SK-N-SH (cell line): Measurements from ENCODE around the gene KLHL26. TPM values are rescaled to one million over a fixed set of nuclear protein-coding genes. Genes with fewer than 3 reads are reported as not detected.

Experiments
- CTCF ChIA-PET: fragments of 300-600, 350-600 bp; formaldehyde crosslinking; extraction: SDS; loops from one replicate; lab custom pipeline; 2021; lab: Yijun Ruan, JAX
- POLR2A ChIA-PET: fragments of 350-600 bp; sonication (Branson Sonifier 250); formaldehyde crosslinking; extraction: SDS; loops from one replicate; lab custom pipeline; 2020; ENCODE audit warnings: antibody characterized with exemption, inconsistent platforms; lab: Yijun Ruan, JAX
- DNase-seq: peaks from one replicate; pipeline ENCODE4 v3.0.0; 2012
- H2AFZ ChIP-seq: fragments of 200-600 bp; sonication (generic); 2 replicates; pipeline ENCODE4 v1.8.1; 2016; ENCODE audit warnings: antibody characterized with exemption, mild to moderate bottlenecking, low read depth
- H3F3A ChIP-seq: fragments of 200-600 bp; sonication (generic); replicated peaks from 2 replicates; pipeline ENCODE3; 2016; ENCODE audit warnings: antibody characterized with exemption, mild to moderate bottlenecking; ENCODE audit not compliant: insufficient read depth
- H3K27ac ChIP-seq, 2 experiments: fragments of 200-500 bp in 1 of 2; fragments of 200-600 bp in 1 of 2; sonication (Bioruptor generic) in 1 of 2; sonication (generic), shearing (Covaris generic) in 1 of 2; 2 replicates each; pipeline versions ENCODE4 v1.5.1 to v1.6.1; 2014 to 2016; ENCODE audit warnings: low read depth in 2 of 2, inconsistent platforms in 1 of 2, low read length in 1 of 2, mild to moderate bottlenecking in 1 of 2, mixed read lengths in 1 of 2
- H3K27me3 ChIP-seq: fragments of 200-600 bp; sonication (generic), shearing (Covaris generic); 2 replicates; pipeline ENCODE4 v1.6.1; 2016; ENCODE audit warnings: mixed run types; ENCODE audit not compliant: insufficient read depth
- H3K36me3 ChIP-seq, 2 experiments: fragments of 200-500 bp in 1 of 2; fragments of 200-600 bp in 1 of 2; sonication (Bioruptor generic) in 1 of 2; sonication (generic) in 1 of 2; replicated peaks in 1 of 2; 2 replicates each; pipeline versions ENCODE3 to v1.5.1; 2014 to 2016; ENCODE audit warnings: low read length in 1 of 2, mild to moderate bottlenecking in 1 of 2; ENCODE audit not compliant: insufficient read depth in 2 of 2, control insufficient read depth in 1 of 2
- H3K4me1 ChIP-seq, 2 experiments: fragments of 200-500 bp in 1 of 2; fragments of 200-600 bp in 1 of 2; sonication (Bioruptor generic) in 1 of 2; sonication (generic), shearing (Covaris generic) in 1 of 2; 2 replicates each; pipeline versions ENCODE4 v1.5.1 to v1.6.1; 2014 to 2016; ENCODE audit warnings: low read depth in 1 of 2, low read length in 1 of 2, mixed run types in 1 of 2; ENCODE audit not compliant: insufficient read depth in 2 of 2, control insufficient read depth in 1 of 2
- H3K4me2 ChIP-seq: fragments of 200-600 bp; sonication (generic), shearing (Covaris generic); 2 replicates; pipeline ENCODE4 v1.6.1; 2017; ENCODE audit warnings: mixed run types
- H3K4me3 ChIP-seq, 2 experiments: fragments of 200-500 bp in 1 of 2; fragments of 200-600 bp in 1 of 2; sonication (Bioruptor generic) in 1 of 2; sonication (generic), shearing (Covaris generic) in 1 of 2; 2 replicates each; pipeline versions ENCODE4 v1.5.1 to v1.8.1; 2014 to 2016; ENCODE audit warnings: low read depth in 2 of 2, inconsistent platforms in 1 of 2, low read length in 1 of 2, mild to moderate bottlenecking in 1 of 2, mixed read lengths in 1 of 2, moderate library complexity in 1 of 2
- H3K79me2 ChIP-seq: fragments of 200-600 bp; sonication (generic); 2 replicates; pipeline ENCODE4 v1.8.1; 2017; ENCODE audit warnings: mild to moderate bottlenecking; ENCODE audit not compliant: insufficient read depth
- H3K9ac ChIP-seq: fragments of 200-600 bp; sonication (generic); 2 replicates; pipeline ENCODE4 v1.6.1; 2017; ENCODE audit warnings: mixed run types
- H3K9me2 ChIP-seq: fragments of 200-600 bp; sonication (generic); 2 replicates; pipeline ENCODE4 v1.6.1; 2017; ENCODE audit warnings: mixed run types
- H3K9me3 ChIP-seq: fragments of 200-600 bp; sonication (generic); 2 replicates; pipeline ENCODE4 v1.6.1; 2017; ENCODE audit warnings: mixed run types, mild to moderate bottlenecking, moderate library complexity
- H4K20me1 ChIP-seq: fragments of 200-600 bp; sonication (generic); 2 replicates; pipeline ENCODE4 v1.6.1; 2017; ENCODE audit warnings: mild to moderate bottlenecking, mixed run types; ENCODE audit not compliant: insufficient read depth
- CHD2 ChIP-seq: fragments of 150-350 bp; IDR thresholded peaks from 2 replicates; pipeline ENCODE4 v1.6.1; 2018; ENCODE audit warnings: low read length; ENCODE audit not compliant: partially characterized antibody
- CTCF ChIP-seq: fragments of 200-600 bp; sonication (generic); IDR thresholded peaks from 2 replicates; pipeline ENCODE4 v1.6.1; 2017; ENCODE audit warnings: antibody characterized with exemption, mild to moderate bottlenecking, moderate library complexity
- FOSL2 ChIP-seq: IDR thresholded peaks from 2 replicates; pipeline ENCODE4 v1.4.0; 2012; ENCODE audit warnings: low read depth, mild to moderate bottlenecking, moderate library complexity, borderline replicate concordance
- GABPA ChIP-seq: IDR thresholded peaks from 2 replicates; pipeline ENCODE4 v1.4.0; 2012; ENCODE audit warnings: low read depth, mild to moderate bottlenecking
- JUND ChIP-seq: IDR thresholded peaks from 2 replicates; pipeline ENCODE4 v1.4.0; 2012
- MAX ChIP-seq: IDR thresholded peaks from 2 replicates; pipeline ENCODE4 v1.4.0; 2012; ENCODE audit warnings: low read depth
- MXI1 ChIP-seq: IDR thresholded peaks from 2 replicates; pipeline ENCODE4 v1.6.1; 2012; ENCODE audit warnings: mild to moderate bottlenecking, low read depth, low read length, improper control_type of control experiment
- NRF1 ChIP-seq: IDR thresholded peaks from 2 replicates; pipeline ENCODE4 v1.6.1; 2012; ENCODE audit warnings: low read depth, mild to moderate bottlenecking, low read length
- PBX3 ChIP-seq: IDR thresholded peaks from 2 replicates; pipeline ENCODE4; 2012
- POLR2AphosphoS5 ChIP-seq: IDR thresholded peaks from 2 replicates; pipeline ENCODE4 v1.6.1; 2012; ENCODE audit warnings: low read depth, low read length
- RAD21 ChIP-seq: IDR thresholded peaks from 2 replicates; pipeline ENCODE4 v1.6.1; 2012; ENCODE audit warnings: mild to moderate bottlenecking, low read length
- RCOR1 ChIP-seq: fragments of 150-350 bp; IDR thresholded peaks from 2 replicates; pipeline ENCODE4 v1.6.1; 2017; ENCODE audit warnings: antibody characterized with exemption, low read length
- RXRA ChIP-seq: IDR thresholded peaks from 2 replicates; pipeline ENCODE4 v1.4.0; 2012; ENCODE audit warnings: low read depth, mild to moderate bottlenecking, borderline replicate concordance
- SIN3A ChIP-seq: IDR thresholded peaks from 2 replicates; pipeline ENCODE4 v1.6.1; 2012; ENCODE audit warnings: low read depth, mild to moderate bottlenecking, low read length, moderate library complexity, borderline replicate concordance
- SMC3 ChIP-seq: IDR thresholded peaks from 2 replicates; pipeline ENCODE4 v1.6.1; 2012; ENCODE audit warnings: low read depth, low read length, improper control_type of control experiment
- TEAD4 ChIP-seq: IDR thresholded peaks from 2 replicates; pipeline ENCODE4 v1.4.0; 2012; ENCODE audit warnings: mild to moderate bottlenecking, borderline replicate concordance; ENCODE audit not compliant: insufficient read depth
- USF1 ChIP-seq: IDR thresholded peaks from 2 replicates; pipeline ENCODE4 v1.4.0; 2012; ENCODE audit warnings: low read depth, borderline replicate concordance
- USF2 ChIP-seq: fragments of 150-350 bp; IDR thresholded peaks from 2 replicates; pipeline ENCODE4 v1.6.1; 2017; ENCODE audit warnings: antibody characterized with exemption, low read length, low read depth, borderline replicate concordance
- YY1 ChIP-seq: IDR thresholded peaks from 2 replicates; pipeline ENCODE4 v1.4.0; 2012; ENCODE audit warnings: low read depth, mild to moderate bottlenecking
- ZBTB33 ChIP-seq: IDR thresholded peaks from 2 replicates; pipeline ENCODE4 v1.4.0; 2012; ENCODE audit warnings: low read depth, borderline replicate concordance
- WGBS: methylation state at CpG from one replicate; pipeline ENCODE4 v1.1.6; 2017; ENCODE audit warnings: low lambda C conversion rate; 5-methylcytosine and 5-hydroxymethylcytosine counted together
- polyA plus RNA-seq, 3 experiments: library from polyadenylated mRNA; depleted of rRNA; stranded (reverse); fragments of >200 nt; gene quantifications; 2 replicates each; pipeline ENCODE4 v1.2.3, GENCODE V29; 2012

Gene KLHL26
- polyA plus RNA-seq, 1 of the 3 experiments (the other 2 are of a cell fraction), result 4.6 TPM

- TF ChIP-seq MXI1 (no peak), POLR2AphosphoS5 (no peak), MAX (no peak), CHD2 (no peak), ZBTB33 (no peak), CTCF (no peak), RCOR1 (no peak)
- H4K20me1 ChIP-seq, result no peaks in the 10 kb centered on the region
- 76% methylated on average over 18 of the region's 20 CpGs for WGBS
- no peak overlapping the region for H3K9ac ChIP-seq
- H3K79me2 ChIP-seq, result 0 out of 2 replicates have a peak, but pooled peaks cover 3% of the 10 kb centered on the region
- ChIA-PET POLR2A (no interaction called here), CTCF (interaction anchor here (0.7 to 0.9 kb wide), 3 partner anchors 88 to 209 kb away, joined by 3 read pairs; no protein-coding TSS in a partner anchor)
- no peaks in the 10 kb centered on the region for H3K36me3 ChIP-seq
- no peaks in the 10 kb centered on the region for H3K27me3 ChIP-seq
- peaks cover 13 to 27% of the 10 kb centered on the region in 2 experiments; a peak in 3 of 4 replicates for H3K4me1 ChIP-seq
- peak; percentile 76 for DNase-seq
- H3F3A ChIP-seq, result peaks cover 30% of the 10 kb centered on the region
- no peak overlapping the region for H2AFZ ChIP-seq
- H3K27ac ChIP-seq, result no peak overlapping the region
- no peak overlapping the region for H3K4me2 ChIP-seq
- H3K9me3 ChIP-seq, result no peaks in the 10 kb centered on the region
- H3K9me2 ChIP-seq, result no peaks in the 10 kb centered on the region
- no peak overlapping the region for H3K4me3 ChIP-seq
These were observed 20.9 kb downstream of the KLHL26 start for GRCh38 chr19:18657590-18658365.

- H3K27me3 ChIP-seq, result no peaks in the 10 kb centered on the region
- 92% methylated on average over 4 of the region's 4 CpGs for WGBS
- H3K27ac ChIP-seq, result peak overlapping the region in 1 of 2 experiments; percentile 64; a peak in 1 of 4 replicates
- no peaks in the 10 kb centered on the region for H3K9me2 ChIP-seq
- H3K4me2 ChIP-seq, result no peak overlapping the region
- no peak overlapping the region for H3K9ac ChIP-seq
- no peaks in the 10 kb centered on the region for H3K9me3 ChIP-seq
- no peak overlapping the region for H3K4me3 ChIP-seq
- H3K4me1 ChIP-seq, result peaks cover 13 to 31% of the 10 kb centered on the region in 2 experiments; a peak in 3 of 4 replicates
- peaks cover 30% of the 10 kb centered on the region for H3F3A ChIP-seq
- 0 out of 2 replicates have a peak, but pooled peaks cover 3% of the 10 kb centered on the region for H3K79me2 ChIP-seq
- CTCF ChIA-PET, result interaction anchor here (0.8 to 0.9 kb wide), 2 partner anchors 196 to 208 kb away, joined by 3 read pairs; no protein-coding TSS in a partner anchor
- H3K36me3 ChIP-seq, result no peaks in the 10 kb centered on the region
- no peak overlapping the region for H2AFZ ChIP-seq
- POLR2A ChIA-PET, result no interaction called here
- H4K20me1 ChIP-seq, result no peaks in the 10 kb centered on the region
- DNase-seq, result no peak
- TF ChIP-seq USF1, result no peak
- TF ChIP-seq YY1, result no peak
- no peak for TF ChIP-seq FOSL2
- TF ChIP-seq NRF1, result no peak
- no peak for TF ChIP-seq MAX
- no peak for TF ChIP-seq SIN3A
- TF ChIP-seq RXRA, result no peak
- no peak for TF ChIP-seq USF2
- no peak for TF ChIP-seq GABPA
- TF ChIP-seq JUND, result no peak
- TF ChIP-seq RAD21, result no peak
- no peak for TF ChIP-seq TEAD4
- TF ChIP-seq PBX3, result no peak
- TF ChIP-seq SMC3, result no peak
These were observed 21.6 kb downstream of the KLHL26 start for GRCh38 chr19:18658366-18658855.
